Stimulated activated CD8-positive, alpha-beta memory T cell treated with anti-CD3 and anti-CD28 coated beads, Interleukin-12 subunit alpha, Interleukin-12 subunit beta, amount 100 ng/mL, for 1 hour (primary cell): ENCODE measurements around the gene PNKP.

ENCODE experiments used
- DNase-seq: peaks from one replicate; pipeline ENCODE4 v3.0.0-alpha.2; 2020; ENCODE audit warnings: low read depth

Gene PNKP

DNA sequence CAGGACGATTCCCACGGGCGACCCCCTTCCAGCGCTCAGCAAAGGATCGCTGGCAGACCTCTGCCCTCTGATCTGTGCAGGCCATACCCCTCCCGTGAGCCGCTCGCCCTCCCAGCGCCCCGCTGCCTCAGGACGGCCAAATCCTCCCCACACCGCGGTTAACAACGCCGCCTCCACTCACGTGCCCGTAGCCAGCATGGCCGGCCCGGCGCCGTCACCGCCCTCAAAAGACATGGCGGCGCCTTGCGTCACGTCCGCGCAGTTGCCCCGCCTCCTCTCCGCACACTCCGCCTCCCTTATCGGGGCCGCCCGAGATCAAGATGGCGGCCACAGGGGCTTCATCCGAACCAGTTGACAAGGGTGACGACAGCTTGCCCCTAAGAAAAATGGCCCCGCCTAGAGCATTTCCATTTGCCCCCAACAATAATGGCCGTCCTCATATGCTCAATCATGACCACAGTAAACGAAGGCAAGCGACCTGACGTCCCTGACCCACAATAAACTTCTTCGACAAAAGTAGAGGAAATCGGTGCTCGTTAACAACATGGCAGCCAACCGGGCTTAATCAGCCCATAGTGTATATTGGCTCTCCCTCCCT, 9.1 kb upstream of the PNKP start:
- DNase-seq = peak; percentile 94

DNA sequence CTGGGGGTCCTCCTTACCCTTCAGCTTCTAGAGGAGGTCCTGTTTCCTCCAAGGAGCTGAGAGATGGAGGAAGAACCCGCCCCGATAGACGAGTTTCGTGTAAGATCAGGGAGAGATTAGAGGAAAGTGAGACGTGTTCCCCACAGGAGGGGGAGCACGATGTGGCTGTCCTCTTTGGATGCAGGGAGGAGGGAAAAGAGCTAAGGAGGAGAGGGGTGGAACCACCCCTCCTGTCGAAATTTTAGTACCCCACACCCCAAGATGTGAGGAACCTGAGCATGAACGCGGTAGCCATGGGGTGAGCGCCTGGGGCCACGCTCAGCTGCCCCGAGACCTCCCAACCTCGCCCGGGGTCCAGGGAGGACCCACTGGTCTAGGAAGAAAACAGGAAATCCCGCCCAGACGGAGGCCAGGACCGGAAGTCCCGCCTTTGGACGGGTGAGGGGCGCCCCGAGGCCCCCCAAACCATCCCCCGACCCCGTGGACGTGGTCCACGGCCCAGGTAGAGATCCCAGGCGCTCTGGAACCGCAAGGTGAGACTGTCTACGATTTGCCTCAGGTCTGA, 8.6 kb upstream of the PNKP start:
- peak; percentile 32 for DNase-seq

DNA sequence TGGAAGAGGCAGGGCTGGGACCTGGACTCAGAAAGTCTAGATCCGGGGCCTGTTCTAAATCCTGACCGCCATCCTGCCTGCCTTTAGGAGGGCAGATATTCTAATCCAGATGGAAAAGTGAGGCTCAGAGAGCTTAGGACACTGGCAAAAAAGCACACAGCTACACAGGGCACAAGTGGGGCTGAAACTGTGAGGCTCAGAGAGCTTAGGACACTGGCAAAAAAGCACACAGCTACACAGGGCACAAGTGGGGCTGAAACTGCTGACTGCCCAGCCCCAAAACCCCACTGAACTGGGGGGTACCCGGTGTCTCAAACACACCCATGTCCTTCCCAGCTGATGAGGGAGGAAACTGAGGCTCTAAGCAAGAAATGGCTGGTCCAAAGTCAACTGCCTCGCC, 7.8 kb upstream of the PNKP start:
- no peak for DNase-seq

GRCh38 chr19:49874503-49875157, 7.3 kb upstream of the PNKP start:
- DNase-seq = no peak

- DNase-seq = no peak
These were observed 6.5 kb upstream of the PNKP start for GRCh38 chr19:49873834-49874233.

DNA sequence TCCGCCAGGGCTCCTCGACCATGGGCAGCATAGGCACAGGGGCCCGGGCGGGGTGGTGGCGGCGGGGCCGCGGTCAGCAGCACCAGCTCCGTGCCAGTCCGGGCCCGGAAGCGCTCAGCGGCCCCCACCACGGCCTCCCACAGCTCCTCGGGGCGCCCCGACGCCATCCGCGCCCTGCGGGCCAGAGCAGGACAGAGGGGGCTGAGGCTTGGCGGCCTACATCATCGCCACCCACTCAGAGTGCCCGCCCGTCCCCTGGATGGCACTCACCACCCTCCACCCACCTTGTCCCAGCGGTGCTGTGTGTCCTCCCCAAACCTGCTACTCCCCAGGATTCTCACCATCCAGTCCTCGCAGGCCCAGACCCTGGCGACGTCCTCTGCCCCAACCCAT, 5.7 kb upstream of the PNKP start:
- DNase-seq = no peak

DNA sequence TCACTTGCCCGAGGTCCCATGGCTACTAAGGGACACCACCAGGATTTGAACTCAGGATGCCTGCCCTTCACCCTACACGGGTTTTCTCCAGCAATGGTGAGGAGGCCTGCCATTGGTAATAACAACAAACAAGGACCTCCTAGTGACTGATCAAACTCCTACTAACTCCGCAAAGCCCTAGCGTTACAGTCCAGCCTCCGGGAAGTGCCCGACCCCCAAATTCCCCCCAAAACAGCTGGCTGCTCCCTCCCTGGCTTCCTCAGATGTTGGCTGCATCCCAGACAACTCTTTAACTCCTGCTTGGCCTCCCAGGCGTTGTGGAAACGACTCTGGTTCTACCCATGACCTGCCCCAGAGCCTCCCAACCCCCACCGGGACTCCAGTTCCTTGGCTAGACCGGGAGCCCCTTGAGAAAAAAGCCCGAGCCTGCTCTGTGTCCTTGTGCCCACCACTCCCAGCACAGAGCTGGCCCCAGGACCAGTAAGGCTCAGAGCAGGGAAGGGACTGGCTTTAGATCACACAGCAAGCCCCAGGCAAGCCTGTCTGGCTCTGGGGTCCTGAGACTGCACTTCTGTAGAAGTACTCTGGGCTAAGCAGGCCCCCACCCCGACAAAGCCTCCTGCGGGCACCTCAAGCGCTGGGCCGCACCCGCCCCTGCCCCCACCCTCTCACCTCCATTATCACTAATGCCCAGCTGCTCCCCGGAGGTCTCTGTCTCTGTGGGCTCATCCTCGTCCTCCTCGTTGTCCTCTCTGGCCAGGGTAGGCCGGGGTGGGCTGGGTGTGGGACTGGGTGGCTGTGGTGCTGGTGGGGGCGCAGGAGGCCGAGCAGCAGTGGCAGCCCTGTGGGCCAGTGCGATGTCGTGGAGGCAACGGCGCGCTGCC, 5.1 kb upstream of the PNKP start:
- no peak for DNase-seq

DNA sequence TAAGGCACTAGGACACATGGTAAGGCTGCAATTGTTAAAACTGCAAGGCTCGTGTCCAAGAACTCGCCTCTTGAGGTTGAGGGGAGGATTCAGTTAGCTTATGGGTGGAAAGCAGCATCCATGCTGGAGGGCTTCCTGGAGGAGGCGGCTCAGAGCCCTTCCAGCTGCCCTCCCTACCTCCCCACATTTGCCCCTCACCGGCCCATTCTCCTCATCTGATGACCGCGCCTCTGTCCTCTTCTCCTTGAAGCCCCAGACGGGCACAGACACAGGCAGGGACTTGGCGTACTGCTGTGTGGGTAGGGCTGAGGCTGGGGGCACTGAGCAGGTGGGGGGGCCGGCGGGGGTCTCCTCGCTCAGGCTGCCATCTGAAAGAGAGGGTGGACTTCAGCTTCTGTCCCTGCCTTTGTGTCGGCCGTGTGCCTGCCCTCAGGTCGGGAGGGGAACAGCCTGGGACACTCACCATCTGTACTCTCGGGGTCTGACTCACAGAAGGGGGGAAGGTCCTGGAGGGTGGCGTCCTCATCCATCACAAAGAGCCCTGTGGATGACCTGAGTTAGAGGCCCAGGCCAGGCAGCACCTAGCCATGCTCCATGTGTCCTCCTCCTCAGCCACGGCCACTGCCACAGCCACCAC, 4.1 kb upstream of the PNKP start:
- no peak for DNase-seq

- no peak for DNase-seq
These were observed 3.0 kb upstream of the PNKP start for GRCh38 chr19:49870309-49870901.

DNA sequence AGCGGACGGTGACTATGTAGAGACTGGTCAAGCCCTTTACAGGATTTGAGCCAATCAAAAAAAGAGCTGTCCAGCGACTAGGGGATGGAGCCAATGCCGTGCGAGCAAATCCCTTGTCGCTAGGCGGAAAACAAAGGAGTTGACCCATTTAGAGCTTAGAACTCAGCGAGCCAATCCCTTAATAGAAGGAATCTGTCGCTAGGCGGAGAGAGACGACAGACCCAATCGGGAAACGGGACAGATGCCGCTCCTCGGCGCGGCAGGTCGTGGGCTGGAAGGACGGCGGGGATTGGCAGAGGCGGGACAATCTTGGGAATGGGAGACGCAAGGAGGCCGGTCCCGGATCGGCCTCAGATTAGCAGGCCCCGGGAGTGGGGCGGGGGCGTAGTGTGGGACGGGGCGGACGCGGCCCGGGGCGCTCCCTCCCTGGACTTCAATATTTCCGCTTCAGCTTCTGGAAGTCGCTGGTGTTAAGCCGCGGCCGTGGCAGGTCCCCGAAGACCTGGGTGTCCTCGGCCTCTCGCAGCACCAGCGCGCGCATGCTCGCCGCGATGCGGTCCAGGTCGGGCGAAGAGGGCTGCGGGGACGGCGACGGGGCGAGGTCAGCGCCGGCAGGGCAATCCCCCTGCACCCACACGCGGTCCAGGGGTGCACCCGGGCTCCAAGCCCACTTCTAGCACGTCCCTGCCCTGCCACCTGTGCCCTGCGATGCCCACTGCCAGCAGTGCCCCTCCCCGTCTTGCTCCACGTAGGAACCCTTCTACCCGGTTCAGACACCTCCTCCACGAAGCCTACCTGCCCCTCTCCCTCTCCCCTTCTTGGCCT, 2.3 kb upstream of the PNKP start:
- DNase-seq = peak; percentile 81

- DNase-seq = no peak
These were observed 1.7 kb upstream of the PNKP start for GRCh38 chr19:49869009-49869483.

DNA sequence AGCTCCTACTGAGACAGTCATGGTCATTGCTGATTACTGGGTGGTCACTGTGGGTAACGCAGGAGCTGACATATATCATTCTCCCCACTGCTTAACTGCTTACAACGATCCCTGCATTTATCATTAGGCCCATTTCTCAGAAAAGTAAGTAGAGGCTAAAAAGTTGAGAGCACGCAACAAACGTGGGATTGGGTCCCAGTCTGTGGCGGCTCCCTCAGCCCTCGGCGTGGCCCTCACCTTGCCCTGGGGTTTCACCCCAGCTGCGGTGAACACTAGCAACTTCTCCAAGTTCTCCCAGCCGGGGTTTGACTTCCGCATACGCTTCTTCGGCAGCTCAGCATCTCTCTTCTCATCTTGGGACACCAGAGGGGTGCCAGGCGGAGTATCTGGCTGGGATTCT, 2.5 kb downstream of the PNKP start:
- no peak for DNase-seq

DNA sequence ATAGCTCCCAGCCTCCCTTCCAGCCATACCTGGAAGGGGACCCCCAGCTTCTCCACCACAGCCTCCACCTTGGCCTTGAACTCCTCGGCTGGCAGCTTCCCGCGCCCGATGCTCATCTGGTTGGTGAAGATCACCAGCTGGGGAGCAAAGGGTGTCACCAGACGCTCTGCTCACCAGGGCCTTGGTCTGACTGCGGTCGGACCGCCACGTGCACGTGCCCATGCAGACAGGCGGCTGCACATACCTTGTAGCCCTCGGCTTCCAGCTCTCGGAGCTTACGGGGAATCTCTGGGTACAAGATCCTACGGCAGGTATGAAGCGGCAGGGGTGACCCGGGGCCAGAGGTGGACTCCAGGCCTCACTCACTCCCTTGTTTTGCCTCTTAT, 3.4 kb downstream of the PNKP start:
- no peak for DNase-seq

- DNase-seq = no peak
These were observed 4.0 kb downstream of the PNKP start for GRCh38 chr19:49863254-49863934.

DNA sequence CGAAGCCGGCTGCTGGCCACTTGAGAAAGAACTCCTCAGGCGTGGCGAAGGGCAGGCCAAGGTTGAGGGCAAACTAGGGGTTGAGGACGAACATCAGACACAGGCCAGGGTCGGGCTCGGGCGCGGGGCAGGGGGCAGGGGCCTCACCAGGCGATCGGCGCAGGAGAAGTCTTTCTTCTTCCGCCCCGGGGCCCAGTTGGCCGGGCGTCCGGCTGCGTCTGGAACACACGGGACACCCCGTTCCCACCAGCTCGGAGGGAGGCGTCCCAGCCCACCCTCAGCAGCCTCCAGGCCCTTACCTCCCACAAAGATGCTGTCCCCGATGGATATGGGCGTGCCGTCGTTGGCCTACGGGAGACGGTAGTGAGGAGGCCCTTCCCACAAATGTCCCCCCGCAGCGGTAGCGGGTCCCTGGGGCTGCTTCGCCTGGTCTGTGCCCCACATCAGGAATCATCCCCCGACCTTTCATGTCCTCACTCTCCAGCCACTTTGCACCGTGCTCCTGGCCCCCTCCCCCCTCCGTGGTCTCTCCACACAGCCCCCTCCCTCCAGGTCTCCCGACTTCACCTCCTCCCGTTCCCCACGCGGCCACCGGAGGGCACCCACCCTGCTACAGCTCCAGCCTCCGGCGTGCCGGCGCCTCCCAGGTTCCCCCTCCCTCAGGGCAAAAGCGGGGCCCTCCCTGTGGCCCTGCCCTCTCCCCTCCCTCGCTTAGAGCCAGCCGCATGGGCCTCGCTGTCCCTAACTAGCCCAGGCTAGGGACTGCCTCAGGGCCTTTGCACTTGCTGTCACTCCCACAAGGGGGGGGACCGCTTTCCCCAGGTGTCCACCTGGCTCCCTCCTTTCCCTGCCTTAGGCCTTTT, 4.8 kb downstream of the PNKP start:
- DNase-seq = no peak

GRCh38 chr19:49861541-49862378, 5.6 kb downstream of the PNKP start:
- no peak for DNase-seq

- no peak for DNase-seq
These were observed 6.3 kb downstream of the PNKP start for GRCh38 chr19:49861107-49861506.

DNA sequence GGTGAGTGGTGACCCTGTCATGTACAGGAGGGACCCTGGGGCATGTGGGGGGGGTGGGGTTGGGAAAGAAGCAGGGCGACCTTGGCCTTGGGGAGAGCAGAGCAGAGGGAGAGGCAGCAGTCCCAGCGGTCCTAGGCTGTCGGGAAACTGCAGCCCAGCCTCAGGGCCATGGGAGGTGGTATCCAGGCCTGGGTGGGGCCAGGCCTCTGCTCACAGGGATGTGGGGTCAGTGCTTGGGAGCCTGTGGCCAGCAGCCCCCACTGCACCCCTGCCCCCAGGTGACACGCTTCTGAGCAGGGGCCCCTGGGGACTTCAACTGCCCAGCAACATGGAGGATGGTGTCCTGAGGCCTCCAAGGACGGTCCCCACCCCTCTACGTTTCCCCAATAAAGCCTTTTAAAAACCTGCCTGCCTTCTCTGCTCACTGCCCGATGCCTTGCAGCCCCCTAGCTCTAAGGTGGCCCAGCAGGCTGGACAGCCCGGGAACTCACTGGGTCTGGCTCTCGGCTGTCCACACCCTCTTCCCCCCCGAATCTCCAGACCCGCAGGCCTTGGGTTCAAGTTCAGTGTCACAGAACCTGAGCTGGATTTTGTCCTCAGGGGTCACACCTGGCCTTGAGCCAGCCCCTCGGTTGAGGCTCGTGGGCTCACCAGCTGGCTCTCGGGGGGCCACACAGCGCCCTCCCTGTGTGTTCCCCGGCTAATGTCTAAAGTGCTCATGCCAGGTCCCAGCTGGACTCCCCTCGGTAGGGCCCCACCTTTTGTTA, 6.9 kb downstream of the PNKP start:
- DNase-seq = no peak
